Muscle of arm (tissue), 12 donors: ENCODE data around the gene PLXNB2. TPM values are rescaled to one million over a fixed set of nuclear protein-coding genes. Genes with fewer than 3 reads are reported as not detected.

Experiments used
- DNase-seq: peaks from one replicate; pipeline ENCODE4 v3.0.0-alpha.2; 2013
- polyA plus RNA-seq, 12 donors: library from polyadenylated mRNA; unstranded; fragments of 120-200 nt; gene quantifications; one replicate each; pipeline ENCODE4 v1.2.1, GENCODE V29; 2013; ENCODE audit not compliant: insufficient read length in 12 of 12

PLXNB2 gene
- polyA plus RNA-seq, 12 donors, result 67.3 to 124 (median 74.3) TPM; not detected in 1

GRCh38 chr22:50313021-50313420 lies 5.6 kb upstream of the PLXNB2 start:
- no peak for DNase-seq

GRCh38 chr22:50312371-50312770 lies 4.9 kb upstream of the PLXNB2 start:
- DNase-seq, result no peak

GRCh38 chr22:50311606-50312351 lies 4.3 kb upstream of the PLXNB2 start:
- no peak for DNase-seq

- no peak for DNase-seq
Observed at GRCh38 chr22:50310949-50311444, 3.6 kb upstream of the PLXNB2 start.

- no peak for DNase-seq
Observed at GRCh38 chr22:50310031-50310722, 2.7 kb upstream of the PLXNB2 start.

- DNase-seq, result no peak
Observed at GRCh38 chr22:50309601-50309991, 2.1 kb upstream of the PLXNB2 start.

- no peak for DNase-seq
Observed at GRCh38 chr22:50308986-50309600, 1.6 kb upstream of the PLXNB2 start.

- no peak for DNase-seq
Observed at GRCh38 chr22:50308597-50308935, 1.1 kb upstream of the PLXNB2 start.

- no peak for DNase-seq
Observed at GRCh38 chr22:50307890-50308596, 597 bp upstream of the PLXNB2 start.

- DNase-seq, result peak; percentile 75
Observed at GRCh38 chr22:50305923-50306566, 1.4 kb downstream of the PLXNB2 start.

GRCh38 chr22:50305393-50305922 lies 2.0 kb downstream of the PLXNB2 start:
- DNase-seq, result no peak

GRCh38 chr22:50304528-50305392 lies 2.7 kb downstream of the PLXNB2 start:
- DNase-seq, result no peak

- no peak for DNase-seq
Observed at GRCh38 chr22:50303848-50304527, 3.5 kb downstream of the PLXNB2 start.

GRCh38 chr22:50303515-50303847 lies 4.0 kb downstream of the PLXNB2 start:
- DNase-seq, result no peak

GRCh38 chr22:50302564-50302963 lies 4.9 kb downstream of the PLXNB2 start:
- DNase-seq, result no peak

- no peak for DNase-seq
Observed at GRCh38 chr22:50302041-50302541, 5.4 kb downstream of the PLXNB2 start.

GRCh38 chr22:50301581-50301991 lies 5.9 kb downstream of the PLXNB2 start:
- DNase-seq, result no peak

GRCh38 chr22:50300620-50301257 lies 6.7 kb downstream of the PLXNB2 start:
- no peak for DNase-seq
